Stomach smooth muscle (tissue), 2 donors: ENCODE data around the gene KRT32.

ENCODE experiments used
- H3K27ac ChIP-seq: one replicate; pipeline ENCODE4 v1.7.0; 2013; ENCODE audit warnings: mild to moderate bottlenecking, low read length, inconsistent platforms
- H3K27me3 ChIP-seq, 2 donors: one replicate each; pipeline ENCODE4 v1.7.0; 2013; ENCODE audit warnings: low read length in 2 of 2; ENCODE audit not compliant: insufficient read depth in 2 of 2, control insufficient read depth in 1 of 2
- H3K36me3 ChIP-seq, 2 donors: one replicate each; pipeline ENCODE4 v1.7.0; 2013; ENCODE audit warnings: low read length in 2 of 2; ENCODE audit not compliant: control insufficient read depth in 2 of 2, insufficient read depth in 2 of 2
- H3K4me1 ChIP-seq: one replicate; pipeline ENCODE4 v1.7.0; 2013; ENCODE audit warnings: low read length; ENCODE audit not compliant: control insufficient read depth, insufficient read depth
- H3K4me3 ChIP-seq, 2 donors: one replicate each; pipeline ENCODE4 v1.7.0; 2013; ENCODE audit warnings: low read length in 2 of 2
- H3K9ac ChIP-seq, 2 donors: one replicate each; pipeline ENCODE4 v1.7.0; 2013; ENCODE audit warnings: low read length in 2 of 2, mild to moderate bottlenecking in 1 of 2
- H3K9me3 ChIP-seq, 2 donors: one replicate each; pipeline ENCODE4 v1.7.0; 2013; ENCODE audit warnings: low read length in 2 of 2; ENCODE audit not compliant: control insufficient read depth in 2 of 2
- donor health status: healthy.
- donor health status: Pancreatic carcinoma.

The KRT32 gene

DNA sequence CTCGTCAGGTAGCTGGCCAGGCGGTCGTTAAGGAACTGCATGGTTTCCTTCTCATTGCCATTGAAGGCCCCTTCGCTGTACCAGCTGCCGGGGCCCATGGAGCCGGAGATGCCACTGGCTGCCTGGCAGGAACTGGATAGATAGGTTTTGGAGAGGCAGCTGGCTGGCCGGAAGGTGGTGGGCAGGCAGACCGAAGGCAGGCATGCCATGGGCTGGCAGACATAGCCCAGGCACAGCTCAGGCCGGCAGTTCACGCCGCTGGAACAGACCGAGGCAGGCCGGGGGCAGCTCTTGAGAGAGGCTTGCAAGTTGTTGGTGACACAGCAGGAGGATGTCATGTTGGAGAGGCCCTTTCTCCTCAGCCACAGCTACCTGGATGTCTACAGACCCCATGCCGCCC lies at the start of gene KRT32:
Gene KRT32 (minus strand): TSS at position 399 of the 400 bp plus-strand sequence. CDS start 61 bp downstream, at position 338.
- Histone ChIP-seq H3K27me3 (no peaks in the 10 kb centered on the region), H3K27ac (no peak within 1 kb of the TSS), H3K4me1 (peaks cover 3% of the 10 kb centered on the region)

DNA sequence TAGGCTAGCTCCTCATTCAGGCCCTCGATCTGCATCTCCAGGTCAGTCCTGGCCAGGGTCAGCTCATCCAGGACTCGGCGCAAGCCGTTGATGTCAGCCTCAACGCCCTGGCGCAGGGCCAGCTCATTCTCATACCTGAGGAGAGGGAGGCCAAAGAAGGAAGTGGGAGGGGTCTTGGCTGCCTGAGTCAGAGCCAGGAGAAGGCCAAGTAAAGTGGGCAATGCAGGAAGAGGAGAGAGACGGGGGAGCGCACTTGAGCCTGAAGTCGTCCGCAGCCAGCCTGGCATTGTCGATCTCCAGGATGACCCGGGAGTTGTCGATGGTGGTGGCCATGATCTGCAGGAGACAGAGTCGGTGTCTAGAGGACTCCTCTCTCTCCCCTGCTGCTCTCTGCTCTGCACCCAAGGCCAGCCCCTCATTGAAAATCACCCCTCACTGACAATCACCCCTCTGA lies 49.7 kb upstream of the KRT32 start:
- no peak overlapping the region for H3K9ac ChIP-seq
- no peaks in the 10 kb centered on the region for H3K9me3 ChIP-seq
- H3K4me1 ChIP-seq: no peaks in the 10 kb centered on the region
- no peak overlapping the region for H3K4me3 ChIP-seq
- no peaks in the 10 kb centered on the region for H3K36me3 ChIP-seq
- no peak overlapping the region for H3K27ac ChIP-seq
- peaks cover 0 to 10% of the 10 kb centered on the region in 2 donors for H3K27me3 ChIP-seq

More for the DNA sequence above, at the start of gene KRT32:
- no peak within 1 kb of the TSS for H3K4me3 ChIP-seq
- H3K36me3 ChIP-seq: no peaks in the 10 kb centered on the region
- peaks cover 0 to 4% of the 10 kb centered on the region in 2 donors for H3K9me3 ChIP-seq
- H3K9ac ChIP-seq: no peak within 1 kb of the TSS

DNA sequence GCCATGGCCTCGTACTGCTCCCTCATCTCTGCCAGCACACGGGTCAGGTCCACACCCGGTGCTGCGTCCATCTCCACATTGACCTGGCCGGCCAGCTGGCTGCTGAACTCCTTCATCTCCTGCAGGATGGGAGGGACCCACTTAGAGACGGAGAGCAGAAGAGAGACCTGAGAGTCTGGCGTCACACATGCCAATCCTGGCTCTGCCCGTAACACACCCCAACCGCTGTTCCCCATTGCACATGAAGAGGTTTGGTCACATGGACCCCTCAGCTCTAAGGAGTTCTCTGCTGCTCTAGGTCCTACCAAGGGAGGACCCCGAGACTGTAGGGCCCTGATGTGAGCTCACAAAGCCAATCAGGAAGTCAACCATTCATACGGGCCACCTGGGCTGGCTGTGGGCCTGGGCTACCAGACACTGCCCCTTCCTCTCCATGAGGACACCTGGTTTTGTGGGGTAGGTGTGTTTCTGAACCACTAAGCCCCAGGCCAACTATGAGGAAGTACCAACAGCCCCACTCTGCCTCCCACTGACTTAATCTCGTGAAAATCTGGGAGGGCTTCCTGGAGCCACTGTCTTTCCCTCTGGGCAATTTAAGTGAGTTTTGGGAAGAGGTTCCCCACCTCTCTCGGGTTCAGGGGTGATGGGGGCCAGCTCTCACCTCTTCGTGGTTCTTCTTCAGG lies 49.1 kb upstream of the KRT32 start:
- Histone ChIP-seq H3K4me3 (no peak overlapping the region), H3K36me3 (no peaks in the 10 kb centered on the region), H3K4me1 (no peaks in the 10 kb centered on the region), H3K9ac (no peak overlapping the region), H3K9me3 (no peaks in the 10 kb centered on the region), H3K27me3 (peaks cover 0 to 9% of the 10 kb centered on the region in 2 donors), H3K27ac (no peak overlapping the region)

DNA sequence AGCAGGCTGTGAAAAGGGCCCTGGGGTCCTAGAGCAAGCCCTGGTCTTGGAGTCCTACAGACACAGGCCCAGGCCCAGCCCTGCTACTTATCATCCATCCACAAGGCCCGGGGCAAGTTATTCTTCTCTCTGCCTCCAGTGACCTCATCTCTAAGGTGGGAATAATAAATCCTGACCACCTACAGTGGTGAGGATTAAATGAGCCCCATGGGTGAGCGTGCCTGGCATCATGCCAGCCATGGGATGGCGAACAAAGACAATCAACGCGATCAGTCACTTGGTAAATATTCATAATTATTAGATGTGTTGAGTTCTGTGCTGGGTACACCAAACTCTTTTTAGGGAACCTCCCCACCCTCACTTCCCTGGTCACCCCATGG lies 46.0 kb upstream of the KRT32 start:
- H3K4me1 ChIP-seq: no peaks in the 10 kb centered on the region
- peaks cover 0 to 6% of the 10 kb centered on the region in 2 donors for H3K27me3 ChIP-seq
- H3K36me3 ChIP-seq: no peaks in the 10 kb centered on the region
- H3K27ac ChIP-seq: no peak overlapping the region
- H3K9me3 ChIP-seq: no peaks in the 10 kb centered on the region
- H3K4me3 ChIP-seq: no peak overlapping the region
- no peak overlapping the region for H3K9ac ChIP-seq

DNA sequence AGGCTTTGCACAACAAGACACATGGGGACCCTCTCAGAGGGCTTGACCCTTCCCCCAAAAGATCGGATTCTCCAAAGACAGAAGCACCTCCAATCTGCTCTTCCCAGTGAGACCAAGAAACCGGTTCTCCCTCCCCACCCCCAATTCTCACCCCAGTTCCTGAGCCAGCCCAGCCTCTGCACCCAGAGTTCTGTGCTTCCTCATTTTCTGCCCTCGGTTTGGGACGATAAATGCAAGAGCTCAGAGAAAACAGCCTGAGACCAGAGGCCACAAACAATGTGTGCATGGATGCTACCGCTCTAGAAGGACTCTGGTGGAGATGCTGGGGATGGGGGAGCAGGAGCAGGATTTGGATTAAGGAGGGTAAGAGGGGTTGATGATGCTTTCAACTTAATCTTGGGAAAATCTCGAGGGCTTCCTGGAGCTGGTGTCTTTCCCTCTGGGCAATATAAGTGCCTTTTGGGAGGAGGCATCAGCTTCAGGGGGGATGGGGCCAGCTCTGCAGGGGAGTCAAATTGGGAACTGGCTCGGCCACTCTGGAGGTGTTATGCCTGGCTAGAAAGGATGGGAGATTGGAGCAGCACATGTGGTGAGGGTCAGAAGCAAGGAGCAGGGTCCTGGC lies 45.5 kb upstream of the KRT32 start:
- Histone ChIP-seq H3K27me3 (peaks cover 0 to 6% of the 10 kb centered on the region in 2 donors), H3K4me1 (no peaks in the 10 kb centered on the region), H3K27ac (no peak overlapping the region), H3K36me3 (no peaks in the 10 kb centered on the region), H3K4me3 (no peak overlapping the region), H3K9ac (no peak overlapping the region), H3K9me3 (no peaks in the 10 kb centered on the region)

DNA sequence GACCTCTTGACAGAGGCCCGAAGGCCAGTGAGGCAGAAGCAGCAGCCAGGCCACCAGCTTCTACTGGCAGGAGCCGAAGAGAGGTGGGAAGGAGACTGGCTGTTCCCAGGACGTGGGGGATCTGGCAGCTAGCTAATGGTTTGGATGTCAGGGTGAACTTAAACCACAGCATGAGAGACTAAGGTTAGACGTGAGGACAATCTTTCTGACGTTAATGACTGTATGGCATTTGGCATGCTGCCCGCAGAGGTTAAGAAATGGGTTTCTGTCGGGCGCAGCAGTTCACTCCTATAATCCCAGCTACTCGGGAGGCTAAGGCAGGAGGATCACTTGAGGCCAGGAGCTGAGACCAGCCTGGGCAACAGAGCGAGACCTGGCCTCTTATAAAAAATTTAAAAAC lies 44.5 kb upstream of the KRT32 start:
- no peak overlapping the region for H3K9ac ChIP-seq
- peaks cover 0 to 3% of the 10 kb centered on the region in 2 donors for H3K27me3 ChIP-seq
- no peaks in the 10 kb centered on the region for H3K36me3 ChIP-seq
- no peaks in the 10 kb centered on the region for H3K4me1 ChIP-seq
- no peak overlapping the region for H3K4me3 ChIP-seq
- no peak overlapping the region for H3K27ac ChIP-seq
- H3K9me3 ChIP-seq: no peaks in the 10 kb centered on the region

DNA sequence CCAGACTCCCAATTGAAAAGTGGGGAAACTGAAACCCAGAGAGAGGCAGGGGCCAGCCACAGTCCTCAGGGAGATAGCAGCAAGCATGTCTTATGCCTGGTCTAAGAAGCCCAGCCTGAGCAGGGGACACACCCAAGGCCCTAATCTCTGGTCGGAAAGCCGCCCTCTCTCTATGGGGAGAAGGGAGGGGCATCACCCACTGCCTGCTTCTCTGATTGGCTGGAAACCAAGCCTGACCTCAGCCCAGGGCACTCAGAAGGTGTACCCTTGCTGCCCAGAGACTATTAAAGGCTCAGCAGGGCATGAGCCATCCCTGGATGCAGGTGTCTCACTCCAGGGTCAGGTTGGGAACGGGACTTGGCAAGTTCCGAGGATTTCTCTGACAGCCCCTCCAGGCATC lies 43.9 kb upstream of the KRT32 start:
- Histone ChIP-seq H3K27ac (no peak overlapping the region), H3K9ac (no peak overlapping the region), H3K4me3 (no peak overlapping the region), H3K27me3 (no peaks in the 10 kb centered on the region), H3K4me1 (no peaks in the 10 kb centered on the region), H3K36me3 (no peaks in the 10 kb centered on the region), H3K9me3 (no peaks in the 10 kb centered on the region)

DNA sequence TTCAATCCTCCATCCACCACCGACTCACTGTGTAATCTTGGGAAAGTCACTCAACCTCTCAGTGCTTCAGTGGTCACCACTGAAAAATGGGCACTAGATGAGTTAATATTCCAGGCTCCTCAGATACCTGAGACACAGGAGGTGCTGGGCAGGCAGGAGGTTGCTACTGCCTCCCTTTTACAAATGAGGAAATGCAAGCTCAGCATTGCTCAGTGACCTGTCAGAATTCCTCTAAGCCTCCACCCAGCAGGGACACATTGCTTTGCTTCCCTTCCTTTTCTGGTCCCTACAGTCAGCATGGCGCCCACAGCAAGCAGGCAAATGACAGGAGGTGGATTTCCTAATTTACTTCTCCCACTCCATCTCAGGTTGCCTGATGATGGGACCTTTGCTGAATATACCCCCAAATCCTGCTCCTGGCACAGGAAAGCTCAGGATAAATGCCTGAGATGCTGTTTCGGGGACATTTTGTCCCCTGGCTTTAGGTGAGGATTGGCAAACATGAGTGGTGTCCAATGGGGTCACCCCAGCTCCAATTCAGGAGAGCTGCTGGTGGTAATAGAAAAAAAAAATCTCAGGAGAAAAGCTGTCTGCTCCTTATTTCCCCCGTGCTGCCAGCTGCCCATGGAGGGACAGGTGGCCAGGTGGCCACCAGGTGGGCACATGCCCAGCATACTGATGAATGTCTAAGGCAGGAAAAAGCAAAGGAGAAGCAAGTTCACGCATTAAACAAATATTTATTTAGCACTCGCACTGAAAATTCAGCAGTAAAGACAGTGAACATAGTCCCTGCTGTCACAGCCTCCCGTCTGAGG lies 43.3 kb upstream of the KRT32 start:
- no peak overlapping the region for H3K9ac ChIP-seq
- H3K27ac ChIP-seq: no peak overlapping the region
- H3K4me3 ChIP-seq: no peak overlapping the region
- H3K4me1 ChIP-seq: no peaks in the 10 kb centered on the region
- no peaks in the 10 kb centered on the region for H3K9me3 ChIP-seq
- no peaks in the 10 kb centered on the region for H3K27me3 ChIP-seq
- H3K36me3 ChIP-seq: no peaks in the 10 kb centered on the region

DNA sequence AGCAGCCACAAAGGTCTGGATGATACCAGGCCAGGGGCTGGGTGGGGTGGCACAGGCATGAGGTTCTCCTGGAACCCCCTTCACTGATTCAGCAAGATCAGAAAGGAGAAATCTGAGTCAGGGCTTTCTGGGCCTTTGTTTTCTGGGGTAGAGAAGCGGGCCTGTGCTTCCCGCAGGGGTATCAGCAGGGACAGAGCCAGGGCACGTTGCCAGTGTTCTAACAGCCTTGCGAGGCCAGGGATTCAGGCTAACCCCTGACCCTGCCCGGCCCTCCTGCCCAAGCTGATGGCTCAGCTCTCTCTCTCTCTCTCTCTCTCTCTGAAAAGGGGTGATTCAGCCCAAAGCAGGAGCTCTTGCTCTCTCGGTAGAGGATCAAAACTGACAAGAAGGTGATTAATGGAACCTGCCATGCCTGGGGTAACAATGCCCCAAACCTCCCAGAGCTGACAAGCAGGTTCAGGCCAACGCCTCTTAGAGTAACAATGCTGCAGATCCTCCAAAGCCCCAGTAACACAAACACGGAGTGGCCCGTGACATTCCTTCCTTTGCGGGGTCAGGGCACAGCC lies 40.2 kb upstream of the KRT32 start:
- no peak overlapping the region for H3K27ac ChIP-seq
- no peak overlapping the region for H3K9ac ChIP-seq
- no peaks in the 10 kb centered on the region for H3K36me3 ChIP-seq
- no peaks in the 10 kb centered on the region for H3K9me3 ChIP-seq
- H3K27me3 ChIP-seq: no peaks in the 10 kb centered on the region
- H3K4me3 ChIP-seq: no peak overlapping the region
- H3K4me1 ChIP-seq: no peaks in the 10 kb centered on the region

DNA sequence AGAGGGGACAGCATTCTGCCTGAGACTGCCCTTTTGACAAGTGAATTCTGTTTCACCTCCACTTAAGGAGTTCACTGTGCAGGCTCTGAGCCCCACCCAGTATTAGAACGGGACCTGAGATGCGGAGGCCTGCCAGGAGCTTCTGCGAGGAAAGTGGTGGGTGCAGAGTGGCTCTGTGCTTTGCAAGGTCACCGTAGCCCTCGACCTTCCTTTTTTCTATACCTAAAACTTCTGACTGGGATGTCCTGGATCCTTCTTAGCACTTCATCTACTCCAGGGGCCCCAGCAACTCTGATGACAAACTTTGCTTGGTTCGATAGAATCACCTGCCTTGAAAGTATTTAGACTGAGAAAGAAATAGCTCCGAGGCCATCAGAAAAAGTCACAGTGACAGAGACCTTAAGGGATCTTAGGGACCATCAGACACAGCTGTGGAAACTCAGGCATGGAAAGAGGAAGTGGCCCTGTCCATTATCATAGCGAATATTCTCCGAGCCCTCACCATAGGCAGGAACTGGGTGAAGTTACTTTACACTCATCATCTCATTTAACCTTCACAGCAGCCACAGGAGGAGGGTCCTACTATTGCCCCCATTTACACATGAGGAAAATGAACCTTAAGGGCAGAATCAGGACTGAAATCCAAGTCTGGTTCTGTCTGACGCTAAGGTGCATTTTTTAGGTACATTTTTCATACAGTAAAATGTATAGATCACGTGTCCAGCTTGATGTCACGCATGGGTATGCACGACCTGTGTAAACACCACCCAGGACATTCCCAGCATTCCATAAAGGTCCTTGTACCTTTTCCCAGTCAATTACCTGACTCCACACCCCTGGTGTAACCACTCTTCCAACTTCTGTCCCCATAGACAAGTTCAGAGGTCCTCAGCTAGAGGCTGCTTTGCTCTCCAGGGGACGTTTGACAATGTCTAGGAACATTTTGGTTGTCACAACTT lies 38.9 kb upstream of the KRT32 start:
- Histone ChIP-seq H3K27ac (no peak overlapping the region), H3K36me3 (no peaks in the 10 kb centered on the region), H3K4me1 (no peaks in the 10 kb centered on the region), H3K9me3 (no peaks in the 10 kb centered on the region), H3K4me3 (no peak overlapping the region), H3K9ac (no peak overlapping the region), H3K27me3 (no peaks in the 10 kb centered on the region)
